BLaER1 (cell line): Measurements from ENCODE around the gene PATL1.

Experiments
- H3K27ac ChIP-seq: shearing (Covaris generic); formaldehyde crosslinking; 2 replicates; pipeline ENCODE4 v1.8.1; 2022
- H3K27me3 ChIP-seq: shearing (Covaris generic); formaldehyde crosslinking; 2 replicates; pipeline ENCODE4 v1.8.1; 2022
- H3K36me3 ChIP-seq: shearing (Covaris generic); formaldehyde crosslinking; 2 replicates; pipeline ENCODE4 v1.8.1; 2022
- H3K4me1 ChIP-seq: shearing (Covaris generic); formaldehyde crosslinking; 2 replicates; pipeline ENCODE4 v1.8.1; 2022
- H3K4me2 ChIP-seq: shearing (Covaris generic); formaldehyde crosslinking; 2 replicates; pipeline ENCODE4 v1.8.1; 2022
- H3K4me3 ChIP-seq: shearing (Covaris generic); formaldehyde crosslinking; 2 replicates; pipeline ENCODE4 v1.8.1; 2022
- H3K9ac ChIP-seq: shearing (Covaris generic); formaldehyde crosslinking; 2 replicates; pipeline ENCODE4 v1.8.1; 2022
- H3K9me3 ChIP-seq: shearing (Covaris generic); formaldehyde crosslinking; 2 replicates; pipeline ENCODE4 v1.8.1; 2022
- H4K20me1 ChIP-seq: shearing (Covaris generic); formaldehyde crosslinking; 2 replicates; pipeline ENCODE4 v1.8.1; 2022
- Cebpa-rat ChIP-seq: shearing (Covaris generic); IDR thresholded peaks from 2 replicates; pipeline ENCODE4 v1.8.1; 2022

PATL1 gene

DNA sequence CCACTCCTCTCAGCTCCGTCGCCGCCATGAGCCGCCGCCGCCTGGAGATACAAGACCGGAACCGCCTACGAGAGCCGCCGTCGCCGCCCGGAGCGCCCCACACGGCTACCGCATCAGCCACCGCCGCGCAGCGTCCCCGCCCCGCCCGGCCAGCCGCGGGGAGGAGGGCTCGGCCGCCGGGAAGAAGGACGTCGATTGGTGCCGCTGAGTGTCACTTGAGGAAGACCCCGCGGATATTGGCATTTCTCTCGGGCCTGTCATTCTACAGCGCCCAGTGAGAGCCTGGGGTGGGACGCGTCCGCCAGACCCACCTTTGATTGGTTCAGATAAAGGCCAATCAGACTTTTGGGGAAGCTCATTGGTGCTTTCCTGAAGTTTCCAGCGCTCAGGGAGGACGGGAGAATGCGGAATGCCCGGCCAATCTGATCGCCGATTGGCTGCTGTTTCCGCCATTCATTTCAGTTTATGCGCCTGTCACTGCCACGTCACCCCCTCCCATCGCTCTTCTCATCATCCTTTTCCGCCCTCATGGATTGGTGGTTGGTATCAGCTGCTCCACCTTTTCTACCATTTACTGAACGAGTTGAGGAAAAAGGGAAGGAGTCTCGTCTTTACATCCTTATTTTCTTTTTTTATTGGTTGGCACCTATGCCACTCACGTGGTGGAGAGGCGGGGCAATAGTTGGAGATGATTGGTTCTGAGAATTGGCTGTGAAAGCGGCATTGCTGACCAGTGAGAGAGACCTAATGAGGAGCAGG, 53.0 kb downstream of the PATL1 start, which contains the start of gene OSBP:
TSS of gene OSBP (minus strand) at position 138 of the 759 bp plus-strand sequence. CDS start at position 28, 110 bp downstream.
- no peak for TF ChIP-seq Cebpa-rat
- H3K27ac ChIP-seq, result peak within 1 kb of the TSS; percentile 87
- peaks cover 45% of the 10 kb centered on the region for H4K20me1 ChIP-seq
- peak within 1 kb of the TSS; percentile 95 for H3K4me2 ChIP-seq
- H3K36me3 ChIP-seq, result peaks cover 17% of the 10 kb centered on the region; the same call in 1 of the 2 replicates
- H3K4me1 ChIP-seq, result peaks cover 42% of the 10 kb centered on the region
- H3K9me3 ChIP-seq, result no peaks in the 10 kb centered on the region
- H3K4me3 ChIP-seq, result peak within 1 kb of the TSS; percentile 98
- H3K27me3 ChIP-seq, result no peaks in the 10 kb centered on the region
- peak within 1 kb of the TSS; percentile 93 for H3K9ac ChIP-seq

DNA sequence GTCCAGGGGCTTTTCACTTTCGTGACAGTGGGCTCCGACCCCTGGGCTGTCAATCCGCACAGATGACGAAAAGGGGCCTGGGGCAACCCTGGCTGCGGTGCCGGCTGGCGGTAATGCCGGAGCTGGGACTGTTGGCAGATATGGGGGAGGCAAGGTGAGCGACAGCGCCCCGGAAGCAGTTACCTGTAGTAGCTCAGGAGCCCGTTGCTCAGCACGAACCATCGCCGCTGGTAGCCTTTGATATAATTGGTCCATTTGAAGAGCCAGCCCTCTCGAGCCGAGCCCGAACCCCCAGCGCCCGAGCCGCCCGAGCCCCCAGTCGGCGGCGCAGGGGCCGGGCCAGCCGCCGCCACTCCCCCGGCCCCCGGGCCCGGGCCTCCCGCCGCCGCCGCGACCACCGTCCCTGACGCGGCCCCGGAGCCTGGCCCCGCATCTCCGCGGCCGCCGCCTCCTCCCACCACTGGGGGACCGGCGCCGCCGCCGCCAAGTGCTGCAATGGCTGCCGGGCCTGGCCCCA, 53.7 kb downstream of the PATL1 start:
- peak overlapping the region; percentile 95 for H3K4me2 ChIP-seq
- H3K27me3 ChIP-seq, result no peaks in the 10 kb centered on the region
- no peaks in the 10 kb centered on the region for H3K9me3 ChIP-seq
- peaks cover 42% of the 10 kb centered on the region for H3K4me1 ChIP-seq
- peak overlapping the region; percentile 98 for H3K4me3 ChIP-seq
- no peak for TF ChIP-seq Cebpa-rat
- H4K20me1 ChIP-seq, result peaks cover 52% of the 10 kb centered on the region
- peak overlapping the region; percentile 93 for H3K9ac ChIP-seq
- peaks cover 24% of the 10 kb centered on the region for H3K36me3 ChIP-seq
- peak overlapping the region; percentile 87 for H3K27ac ChIP-seq

DNA sequence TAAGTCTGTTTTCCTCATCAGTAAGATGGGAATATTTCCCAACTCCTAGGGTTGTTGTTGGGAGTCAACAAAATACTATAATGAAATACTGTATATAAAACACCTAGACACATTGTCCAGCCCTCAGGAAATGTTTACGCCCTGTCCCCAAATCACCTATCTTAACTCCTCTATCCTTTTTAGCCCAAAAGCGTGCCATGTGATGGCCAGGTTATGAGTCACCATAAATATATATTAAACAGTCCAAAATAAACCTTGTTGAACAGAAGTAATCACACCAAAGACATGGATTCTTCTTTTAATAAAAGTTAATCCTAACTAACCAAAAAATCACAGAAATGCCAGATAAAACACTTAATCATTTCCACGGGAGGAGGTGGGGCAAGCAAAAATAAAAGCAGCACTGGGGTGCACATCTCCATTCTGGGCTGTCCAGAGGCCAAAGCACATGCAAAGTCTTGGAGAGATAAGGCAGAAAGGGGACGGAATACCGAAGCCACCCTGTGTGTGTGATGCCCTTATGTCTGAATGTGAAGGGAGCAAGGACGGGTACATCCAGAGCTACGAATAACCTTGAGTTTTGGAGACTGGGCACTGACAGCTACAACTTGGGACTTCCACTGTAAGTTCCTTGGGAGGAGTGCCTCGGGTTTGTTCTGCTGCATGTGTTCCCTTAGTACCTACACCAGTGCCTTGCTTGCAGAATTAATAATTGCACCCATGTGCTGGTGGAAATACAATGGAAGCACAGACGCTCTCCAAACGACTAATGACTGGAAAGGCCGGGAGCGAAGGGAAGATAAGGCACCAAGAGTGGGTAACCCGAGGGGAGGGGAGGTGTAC, 54.3 kb downstream of the PATL1 start:
- TF ChIP-seq Cebpa-rat, result no peak
- peaks cover 55% of the 10 kb centered on the region for H4K20me1 ChIP-seq
- H3K4me3 ChIP-seq, result peak overlapping the region; percentile 98
- H3K27ac ChIP-seq, result peak overlapping the region; percentile 87
- H3K4me2 ChIP-seq, result peak overlapping the region; percentile 95
- H3K36me3 ChIP-seq, result peaks cover 31% of the 10 kb centered on the region
- H3K4me1 ChIP-seq, result peaks cover 42% of the 10 kb centered on the region
- no peaks in the 10 kb centered on the region for H3K9me3 ChIP-seq
- peak overlapping the region; percentile 93 for H3K9ac ChIP-seq
- no peaks in the 10 kb centered on the region for H3K27me3 ChIP-seq

DNA sequence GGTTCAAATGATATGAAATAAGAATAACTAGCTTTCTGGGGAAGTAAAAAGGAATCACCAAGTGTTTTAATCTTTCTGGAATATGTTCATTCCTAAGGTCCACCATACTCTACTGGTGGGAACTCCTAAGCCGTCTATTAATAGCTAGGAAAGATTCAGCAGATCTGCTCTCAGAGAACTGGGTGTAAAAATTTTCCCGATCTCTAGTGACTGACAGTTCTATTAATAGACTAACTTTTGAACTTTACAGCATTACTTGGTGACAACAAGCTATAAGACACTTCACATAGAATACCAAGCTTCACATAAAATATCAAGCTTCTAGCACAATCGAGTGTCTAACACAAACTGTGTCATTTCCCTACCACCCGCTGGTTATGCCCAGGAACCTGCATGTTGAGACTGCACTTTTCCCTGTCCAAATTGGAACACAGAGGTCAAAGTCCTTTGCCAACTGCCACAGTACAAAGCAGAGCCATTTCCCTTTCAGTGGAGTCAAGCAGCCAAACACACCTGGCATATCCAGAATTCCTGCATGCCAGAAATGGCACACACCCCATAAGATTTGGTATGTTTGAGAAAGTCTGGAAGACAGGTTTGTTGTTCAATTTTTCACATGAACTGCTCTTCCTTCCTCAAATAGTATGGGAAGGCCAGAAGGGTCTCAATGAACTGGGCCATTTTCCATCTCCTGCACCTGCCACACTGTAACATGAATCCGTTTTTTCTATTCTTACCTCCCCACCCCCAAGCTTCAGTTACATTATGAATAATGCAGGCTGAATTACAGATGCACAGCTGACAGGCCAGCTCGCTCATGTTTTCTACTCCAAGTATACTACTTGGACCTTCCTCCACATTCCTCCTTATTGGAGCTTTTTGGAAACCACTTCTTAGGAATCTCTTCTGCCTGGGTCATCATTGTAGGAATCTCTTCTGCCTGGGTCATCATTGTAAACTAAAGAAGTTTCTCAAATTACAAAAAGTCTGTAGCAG, 57.0 kb downstream of the PATL1 start:
- Histone ChIP-seq H3K27me3 (no peaks in the 10 kb centered on the region), H3K9me3 (no peaks in the 10 kb centered on the region), H3K36me3 (peaks cover 57% of the 10 kb centered on the region), H3K4me3 (no peak overlapping the region), H3K27ac (no peak overlapping the region), H3K4me2 (peak overlapping the region; percentile 95), H3K9ac (no peak overlapping the region; the same call in 1 of the 2 replicates), H4K20me1 (peaks cover 72% of the 10 kb centered on the region), H3K4me1 (peaks cover 39% of the 10 kb centered on the region)
- no peak for TF ChIP-seq Cebpa-rat

DNA sequence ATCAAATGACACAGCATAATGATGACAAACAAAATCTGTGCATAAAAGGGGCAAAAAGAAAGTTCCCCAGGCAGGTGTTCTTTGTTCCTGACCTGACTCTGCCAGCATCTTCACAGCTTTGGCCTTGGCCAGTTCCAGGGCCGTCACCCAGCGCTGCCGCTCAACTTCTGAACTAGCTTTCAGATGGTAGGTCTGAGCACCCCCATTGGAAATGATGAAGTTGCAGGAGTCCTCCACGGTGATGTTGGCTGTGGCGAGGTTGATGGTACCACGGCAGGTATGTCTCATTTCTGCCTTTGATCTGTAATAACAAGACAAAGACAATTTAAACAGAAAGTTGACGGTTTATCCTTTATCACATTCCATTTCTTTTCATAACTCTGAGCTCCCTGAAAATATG, 58.5 kb downstream of the PATL1 start:
- no peaks in the 10 kb centered on the region for H3K27me3 ChIP-seq
- peaks cover 83% of the 10 kb centered on the region for H4K20me1 ChIP-seq
- no peak for TF ChIP-seq Cebpa-rat
- no peak overlapping the region for H3K9ac ChIP-seq
- no peak overlapping the region for H3K4me3 ChIP-seq
- H3K27ac ChIP-seq, result no peak overlapping the region
- H3K9me3 ChIP-seq, result no peaks in the 10 kb centered on the region
- H3K36me3 ChIP-seq, result peaks cover 73% of the 10 kb centered on the region
- H3K4me1 ChIP-seq, result peaks cover 33% of the 10 kb centered on the region
- no peak overlapping the region for H3K4me2 ChIP-seq

DNA sequence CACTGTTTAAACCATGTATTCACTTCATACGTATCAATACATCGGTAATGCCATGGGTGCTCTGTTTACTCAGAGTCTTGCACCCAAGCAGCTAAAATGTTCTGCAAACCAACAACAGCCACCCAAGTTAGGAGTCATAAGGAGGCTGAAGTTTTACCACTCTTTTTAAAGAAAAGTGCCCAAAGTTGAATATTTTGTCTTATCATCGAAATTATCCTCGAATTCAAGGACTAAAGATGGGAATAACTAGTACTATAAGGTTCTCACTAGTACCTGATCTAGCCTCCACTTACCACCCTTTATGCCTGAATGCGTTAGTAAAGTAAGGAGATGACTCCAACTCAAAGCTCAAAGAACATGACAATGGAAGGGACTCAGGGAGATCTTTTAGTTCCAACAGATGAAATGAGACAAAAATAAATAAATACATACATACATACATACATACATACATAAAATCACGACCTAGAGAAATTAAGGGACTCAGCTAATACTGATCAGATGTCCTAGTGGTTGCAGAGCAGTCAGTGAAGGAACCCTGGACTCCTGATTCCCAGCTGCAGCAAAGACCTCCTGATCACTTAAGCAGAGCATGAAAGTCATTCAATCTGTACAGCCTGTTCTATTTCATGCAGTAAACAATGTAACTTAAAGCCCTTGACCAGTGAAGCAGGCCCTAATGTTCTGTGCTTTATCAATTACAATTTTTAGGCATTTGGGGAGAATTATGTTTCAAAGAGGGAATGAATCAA, 61.0 kb downstream of the PATL1 start:
- H3K36me3 ChIP-seq, result peaks cover 95% of the 10 kb centered on the region
- H3K27me3 ChIP-seq, result no peaks in the 10 kb centered on the region
- no peak overlapping the region for H3K4me3 ChIP-seq
- peaks cover 14% of the 10 kb centered on the region for H3K4me1 ChIP-seq
- peaks cover 81% of the 10 kb centered on the region for H4K20me1 ChIP-seq
- no peak overlapping the region for H3K27ac ChIP-seq
- no peak overlapping the region for H3K4me2 ChIP-seq
- no peak for TF ChIP-seq Cebpa-rat
- no peak overlapping the region for H3K9ac ChIP-seq
- no peaks in the 10 kb centered on the region for H3K9me3 ChIP-seq

DNA sequence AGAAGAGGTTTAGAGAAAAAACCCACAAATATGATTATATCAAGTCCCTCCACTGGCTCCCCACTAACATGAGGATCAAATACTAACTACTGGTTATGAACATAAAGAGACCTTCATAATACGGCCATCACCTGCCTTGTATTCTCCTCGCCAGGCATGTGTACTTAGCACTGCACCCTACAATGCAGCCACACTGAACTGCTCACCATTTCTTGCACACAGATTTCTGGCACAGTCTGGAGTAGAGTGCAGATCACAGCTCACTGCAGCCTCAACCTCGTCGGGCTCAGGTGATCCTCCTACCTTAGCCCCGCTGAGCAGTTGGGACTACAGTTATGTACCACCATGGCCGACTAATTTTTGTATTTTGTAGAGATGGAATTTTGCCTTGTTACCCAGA, 66.4 kb downstream of the PATL1 start:
- no peak overlapping the region for H3K27ac ChIP-seq
- no peak overlapping the region for H3K4me2 ChIP-seq
- H3K36me3 ChIP-seq, result peaks cover 100% of the 10 kb centered on the region
- no peaks in the 10 kb centered on the region for H3K4me1 ChIP-seq
- H3K9ac ChIP-seq, result no peak overlapping the region
- peaks cover 57% of the 10 kb centered on the region for H4K20me1 ChIP-seq
- no peak for TF ChIP-seq Cebpa-rat
- no peak overlapping the region for H3K4me3 ChIP-seq
- H3K9me3 ChIP-seq, result no peaks in the 10 kb centered on the region
- H3K27me3 ChIP-seq, result no peaks in the 10 kb centered on the region

DNA sequence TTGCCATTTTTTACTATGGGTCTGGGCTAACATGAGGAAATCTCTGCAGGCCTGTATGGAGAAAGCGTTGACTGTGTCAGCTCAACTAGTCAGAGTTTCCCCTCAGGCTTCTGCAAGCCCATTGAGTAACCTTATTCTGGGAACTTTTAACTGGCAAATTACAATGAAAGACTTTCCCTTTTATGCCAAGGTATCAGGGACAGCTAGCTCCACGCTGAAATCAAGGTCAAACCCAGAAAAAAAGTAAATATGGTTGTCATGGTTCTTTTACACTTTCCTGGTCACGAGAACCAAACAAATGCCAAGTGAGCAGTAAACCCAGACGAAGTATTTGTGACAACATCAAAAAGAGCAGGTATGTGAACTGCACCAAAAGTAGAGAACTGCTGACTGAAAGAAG, 67.0 kb downstream of the PATL1 start:
- Histone ChIP-seq H3K36me3 (peaks cover 100% of the 10 kb centered on the region), H3K27ac (no peak overlapping the region), H3K4me2 (no peak overlapping the region), H3K9ac (no peak overlapping the region), H3K4me3 (no peak overlapping the region), H4K20me1 (peaks cover 61% of the 10 kb centered on the region), H3K27me3 (no peaks in the 10 kb centered on the region), H3K9me3 (no peaks in the 10 kb centered on the region), H3K4me1 (no peaks in the 10 kb centered on the region)
- no peak for TF ChIP-seq Cebpa-rat
